Choroid plexus epithelial cell (primary cell): ENCODE measurements around the gene RPS6KC1.

Experiments used
- DNase-seq: peaks from one replicate; pipeline ENCODE4 v3.0.0-alpha.2; 2010; ENCODE audit warnings: low read depth
- H3K4me3 ChIP-seq: 2 replicates; pipeline ENCODE4 v1.5.1; 2011; ENCODE audit warnings: low read depth, mild to moderate bottlenecking, control low read depth, low read length, moderate library complexity
- TF ChIP-seq, protein P1 (sequence below): conservative IDR thresholded peaks from 2 replicates; pipeline ENCODE4 v1.5.1; 2011; ENCODE audit warnings: low read depth, mild to moderate bottlenecking, control low read depth, inconsistent platforms, low read length, moderate library complexity

The RPS6KC1 gene

DNA sequence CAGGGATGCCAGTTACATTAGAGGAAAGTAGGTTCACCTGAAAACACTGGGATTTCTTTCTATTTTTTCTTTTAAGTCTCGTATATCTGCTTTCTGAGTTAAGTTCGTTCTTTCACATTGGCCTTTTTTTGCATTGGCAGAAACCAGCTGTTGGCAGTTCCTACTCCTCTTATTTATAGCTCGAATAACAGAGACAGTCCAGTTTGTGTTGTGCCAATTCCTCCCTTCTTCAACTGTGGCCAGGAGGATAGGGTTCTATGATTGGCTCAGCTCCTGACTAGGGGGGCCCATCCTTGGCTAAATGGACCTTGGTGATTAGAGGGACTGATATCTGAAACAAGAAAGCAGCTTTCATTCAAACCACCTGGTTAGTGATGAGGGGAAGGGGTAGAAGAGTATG is 115.8 kb downstream of the RPS6KC1 start:
- DNase-seq: no peak
- TF ChIP-seq, protein P1, sequence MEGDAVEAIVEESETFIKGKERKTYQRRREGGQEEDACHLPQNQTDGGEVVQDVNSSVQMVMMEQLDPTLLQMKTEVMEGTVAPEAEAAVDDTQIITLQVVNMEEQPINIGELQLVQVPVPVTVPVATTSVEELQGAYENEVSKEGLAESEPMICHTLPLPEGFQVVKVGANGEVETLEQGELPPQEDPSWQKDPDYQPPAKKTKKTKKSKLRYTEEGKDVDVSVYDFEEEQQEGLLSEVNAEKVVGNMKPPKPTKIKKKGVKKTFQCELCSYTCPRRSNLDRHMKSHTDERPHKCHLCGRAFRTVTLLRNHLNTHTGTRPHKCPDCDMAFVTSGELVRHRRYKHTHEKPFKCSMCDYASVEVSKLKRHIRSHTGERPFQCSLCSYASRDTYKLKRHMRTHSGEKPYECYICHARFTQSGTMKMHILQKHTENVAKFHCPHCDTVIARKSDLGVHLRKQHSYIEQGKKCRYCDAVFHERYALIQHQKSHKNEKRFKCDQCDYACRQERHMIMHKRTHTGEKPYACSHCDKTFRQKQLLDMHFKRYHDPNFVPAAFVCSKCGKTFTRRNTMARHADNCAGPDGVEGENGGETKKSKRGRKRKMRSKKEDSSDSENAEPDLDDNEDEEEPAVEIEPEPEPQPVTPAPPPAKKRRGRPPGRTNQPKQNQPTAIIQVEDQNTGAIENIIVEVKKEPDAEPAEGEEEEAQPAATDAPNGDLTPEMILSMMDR: no peak
- H3K4me3 ChIP-seq: no peak overlapping the region

DNA sequence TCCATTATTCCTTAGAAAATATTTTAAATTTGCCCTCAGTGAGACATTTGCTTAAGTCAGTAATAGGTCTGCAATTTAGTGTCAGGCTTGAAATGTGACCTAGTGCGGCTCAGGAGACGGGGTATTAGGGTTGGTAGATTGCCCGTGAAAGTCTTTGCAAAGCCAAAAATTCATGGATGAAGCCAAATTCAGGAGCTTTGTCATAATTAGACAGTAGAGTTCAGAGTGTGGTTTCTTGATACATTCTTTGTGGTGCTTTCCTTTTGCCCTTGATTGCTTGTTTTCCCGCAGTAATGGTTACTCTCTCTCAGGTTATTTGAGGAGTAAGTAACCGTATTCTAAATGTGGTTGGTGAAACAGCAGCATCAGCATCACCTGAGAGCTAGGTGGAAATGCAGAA is 120.7 kb downstream of the RPS6KC1 start:
- TF ChIP-seq, protein P1: no peak
- peak; percentile 13 for DNase-seq
- no peak overlapping the region for H3K4me3 ChIP-seq

GRCh38 chr1:213176341-213176740 is 125.3 kb downstream of the RPS6KC1 start:
- DNase-seq: peak; percentile 4
- no peak overlapping the region for H3K4me3 ChIP-seq
- TF ChIP-seq, protein P1: no peak

DNA sequence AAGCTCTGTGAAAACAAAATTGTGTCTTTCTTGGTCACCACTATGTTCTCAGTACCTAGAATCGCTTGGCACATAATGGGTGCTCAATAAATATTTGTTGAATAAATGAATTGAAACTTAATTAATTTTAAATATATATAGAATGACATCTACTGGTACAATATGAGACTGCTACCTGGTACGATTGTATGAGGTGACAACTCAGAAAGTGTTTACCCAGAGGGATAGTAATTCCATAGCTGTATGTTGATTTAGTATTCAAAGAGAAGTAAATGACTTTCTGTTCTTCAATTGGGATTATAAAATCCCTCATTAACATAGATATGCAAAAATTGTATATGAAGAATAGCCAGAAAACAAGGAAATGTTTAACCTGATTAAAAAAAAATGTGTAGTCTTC is 128.7 kb downstream of the RPS6KC1 start:
- TF ChIP-seq, protein P1: no peak
- no peak overlapping the region for H3K4me3 ChIP-seq
- DNase-seq: no peak

DNA sequence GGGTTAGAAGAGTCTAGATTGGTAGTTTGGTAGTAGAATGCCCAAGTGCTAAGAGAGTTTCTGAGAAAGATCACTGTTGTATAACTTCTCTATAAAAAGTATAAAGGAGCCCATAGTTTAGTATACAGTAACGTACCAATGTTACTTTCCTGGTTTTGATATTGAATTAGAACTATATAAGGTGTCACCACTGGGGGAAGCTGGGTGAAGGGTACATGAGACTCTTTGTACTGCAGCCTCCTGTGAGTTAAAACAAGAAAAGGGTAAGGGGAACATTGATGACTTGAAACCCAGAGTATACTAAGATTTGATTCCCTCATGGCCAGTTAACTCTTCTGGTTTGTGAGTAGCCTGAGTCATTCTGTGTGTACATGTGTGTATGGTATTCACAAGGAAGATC is 129.8 kb downstream of the RPS6KC1 start:
- H3K4me3 ChIP-seq: no peak overlapping the region
- DNase-seq: no peak
- TF ChIP-seq, protein P1: no peak

DNA sequence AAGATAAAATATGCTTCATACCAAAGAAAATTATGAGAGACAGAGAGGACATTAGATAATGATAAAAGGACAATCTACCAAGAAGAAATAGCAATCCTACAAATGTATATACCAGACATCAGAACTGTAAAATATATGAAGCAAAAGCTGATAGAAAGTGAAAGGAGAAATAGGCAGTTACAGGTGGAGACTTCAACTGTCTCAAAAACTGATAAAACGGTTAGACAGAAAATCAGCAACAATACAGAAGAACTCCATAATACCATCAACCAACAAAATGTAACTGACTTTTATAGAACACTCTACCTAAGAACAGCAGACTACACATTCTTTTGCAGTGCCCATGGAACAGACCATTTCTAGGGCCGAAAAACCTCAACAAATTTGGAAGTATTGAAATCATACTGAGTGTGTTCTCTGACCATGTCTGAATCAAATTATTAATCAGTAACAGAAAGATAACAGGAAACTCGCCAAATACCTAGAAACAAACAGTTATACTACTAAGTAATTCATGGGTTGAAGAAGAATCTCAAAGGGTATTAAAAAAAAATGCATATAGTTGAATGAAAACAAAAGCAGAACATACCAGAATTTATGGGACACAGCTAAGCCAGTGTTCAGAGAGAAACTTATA is 132.1 kb downstream of the RPS6KC1 start:
- no peak overlapping the region for H3K4me3 ChIP-seq
- DNase-seq: no peak
- TF ChIP-seq, protein P1: no peak

GRCh38 chr1:213186168-213186567 is 135.1 kb downstream of the RPS6KC1 start:
- no peak overlapping the region for H3K4me3 ChIP-seq
- DNase-seq: no peak
- TF ChIP-seq, protein P1: no peak
